Esophagus (tissue), 2 donors: Measurements from ENCODE around the gene DGKE. TPM values are rescaled to one million over a fixed set of nuclear protein-coding genes. Genes with fewer than 3 reads are reported as not detected.

Experiments used
- H3K27ac ChIP-seq, 2 donors: one replicate each; pipeline ENCODE4 v1.5.1; 2013; ENCODE audit warnings: low read depth in 2 of 2, mild to moderate bottlenecking in 2 of 2, inconsistent platforms in 1 of 2, low read length in 1 of 2, moderate library complexity in 1 of 2
- H3K27me3 ChIP-seq, 2 donors: one replicate each; pipeline ENCODE4 v1.6.1; 2013; ENCODE audit warnings: low read length in 2 of 2, control low read depth in 1 of 2, mild to moderate bottlenecking in 1 of 2; ENCODE audit not compliant: insufficient read depth in 2 of 2, control insufficient read depth in 1 of 2
- H3K36me3 ChIP-seq, 2 donors: one replicate each; pipeline ENCODE4 v1.6.1; 2013; ENCODE audit warnings: low read length in 1 of 2; ENCODE audit not compliant: control insufficient read depth in 2 of 2, insufficient read depth in 2 of 2
- H3K4me1 ChIP-seq, 2 donors: one replicate each; pipeline ENCODE4 v1.6.1; 2013; ENCODE audit warnings: low read length in 1 of 2; ENCODE audit not compliant: control insufficient read depth in 2 of 2, insufficient read depth in 2 of 2
- H3K4me3 ChIP-seq, 2 donors: one replicate each; pipeline ENCODE4 v1.5.1; 2013; ENCODE audit warnings: low read length in 2 of 2, mild to moderate bottlenecking in 2 of 2, low read depth in 1 of 2, moderate library complexity in 1 of 2
- H3K9me3 ChIP-seq, 2 donors: one replicate each; pipeline ENCODE4 v1.6.1; 2013; ENCODE audit warnings: mild to moderate bottlenecking in 2 of 2, low read depth in 1 of 2, low read length in 1 of 2, moderate library complexity in 1 of 2; ENCODE audit not compliant: control insufficient read depth in 2 of 2, insufficient read depth in 1 of 2
- WGBS, 2 donors: extraction: QIAGEN DNeasy Blood & Tissue Kit; methylation state at CpG; one replicate each; pipeline ENCODE4 v1.1.7; 2013; 5-methylcytosine and 5-hydroxymethylcytosine counted together
- polyA plus RNA-seq, 2 donors: library from polyadenylated mRNA; stranded (reverse); fragments of 200-250 nt; gene quantifications; one replicate each; pipeline ENCODE4 v1.2.3, GENCODE V29; 2013
- donor health status: healthy with polysubstance abuse.
- donor health status: Bipolar disorder and iron deficiency.

DGKE gene
- polyA plus RNA-seq, 2 donors, result 1.3 to 1.6 TPM

- WGBS, 2 donors, result 55 to 66% methylated on average over 4 of the region's 4 CpGs
- no peaks in the 10 kb centered on the region for H3K27me3 ChIP-seq
- no peak overlapping the region for H3K27ac ChIP-seq
- H3K4me3 ChIP-seq, result no peak overlapping the region
- H3K9me3 ChIP-seq, result no peaks in the 10 kb centered on the region
- H3K36me3 ChIP-seq, result no peaks in the 10 kb centered on the region
- H3K4me1 ChIP-seq, result no peaks in the 10 kb centered on the region
Measured at GRCh38 chr17:56798916-56799315, 35.0 kb upstream of the DGKE start.

DNA sequence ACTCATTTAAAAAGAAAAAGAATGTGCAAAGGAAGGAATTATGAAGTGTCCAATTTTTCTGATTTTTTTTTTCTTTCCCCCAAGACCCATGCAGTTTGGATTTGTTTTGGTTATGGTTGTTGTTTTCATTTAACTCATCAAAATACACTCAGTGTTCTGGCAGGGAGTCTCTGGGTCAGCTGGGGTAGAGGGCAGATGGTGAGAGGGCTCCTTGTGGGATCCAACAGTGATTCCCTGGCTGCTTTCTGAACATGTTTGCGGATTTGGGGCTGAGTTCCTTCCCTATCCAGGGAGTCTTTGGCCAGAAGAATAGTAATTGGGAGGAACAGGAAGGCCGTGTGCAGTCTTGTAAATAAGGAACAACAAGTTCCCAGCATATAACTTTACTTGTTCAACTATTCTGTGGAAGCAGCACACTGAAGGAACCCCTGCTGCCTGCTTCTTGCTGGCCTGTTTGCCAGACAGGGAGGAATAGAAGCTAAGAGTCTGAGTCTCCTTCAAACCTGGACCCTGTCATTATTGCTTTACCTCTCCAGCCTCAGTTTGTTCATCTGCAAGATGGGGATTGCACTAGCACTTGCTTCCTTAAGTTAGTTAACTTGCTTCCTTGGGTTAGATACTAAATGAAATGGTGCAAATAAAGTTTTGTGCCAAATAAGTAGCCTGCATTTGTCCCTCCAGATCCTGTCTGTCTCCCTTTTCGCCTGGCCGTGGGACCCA, 32.3 kb upstream of the DGKE start:
- H3K4me3 ChIP-seq, result no peak overlapping the region
- no peak overlapping the region for H3K27ac ChIP-seq
- H3K9me3 ChIP-seq, result no peaks in the 10 kb centered on the region
- WGBS, 2 donors, result 84 to 94% methylated on average over 4 of the region's 4 CpGs
- H3K4me1 ChIP-seq, result no peaks in the 10 kb centered on the region
- H3K36me3 ChIP-seq, result no peaks in the 10 kb centered on the region
- H3K27me3 ChIP-seq, result no peaks in the 10 kb centered on the region

- Histone ChIP-seq H3K36me3 (no peaks in the 10 kb centered on the region), H3K4me3 (no peak overlapping the region), H3K27me3 (no peaks in the 10 kb centered on the region), H3K27ac (no peak overlapping the region), H3K4me1 (peaks cover 0 to 1% of the 10 kb centered on the region in 2 donors), H3K9me3 (no peaks in the 10 kb centered on the region)
- WGBS, 2 donors, result 59 to 71% methylated on average over 1 of the region's 1 CpG
Measured at GRCh38 chr17:56803071-56803470, 30.9 kb upstream of the DGKE start.

DNA sequence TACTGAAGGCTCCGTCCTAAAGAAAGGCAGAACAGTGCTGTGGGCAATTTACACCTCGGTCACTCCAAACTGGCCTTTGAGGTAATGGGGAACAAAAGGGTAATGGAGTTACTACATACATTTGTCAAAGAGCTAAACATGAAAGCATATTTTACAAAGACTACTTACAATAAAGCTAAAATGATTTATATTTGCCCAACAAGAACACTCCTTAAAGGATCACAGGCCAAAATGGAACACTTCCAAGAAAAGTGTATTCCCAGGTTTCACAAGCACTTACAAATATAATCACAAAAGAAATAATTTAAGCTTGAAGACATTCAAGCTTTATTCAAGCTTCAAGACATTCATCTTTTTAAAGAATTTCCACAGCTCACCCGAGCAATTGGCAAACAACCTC, 29.5 kb upstream of the DGKE start:
- Histone ChIP-seq H3K27me3 (no peaks in the 10 kb centered on the region), H3K27ac (no peak overlapping the region), H3K9me3 (peaks cover 0 to under 1% of the 10 kb centered on the region in 2 donors), H3K36me3 (no peaks in the 10 kb centered on the region), H3K4me3 (no peak overlapping the region), H3K4me1 (peaks cover 0 to 10% of the 10 kb centered on the region in 2 donors)
- WGBS, 2 donors, result 50 to 64% methylated on average over 3 of the region's 3 CpGs

GRCh38 chr17:56806949-56807348, 27.0 kb upstream of the DGKE start:
- Histone ChIP-seq H3K27me3 (no peaks in the 10 kb centered on the region), H3K4me1 (peaks cover 0 to 16% of the 10 kb centered on the region in 2 donors), H3K27ac (no peak overlapping the region), H3K9me3 (peaks cover 0 to 2% of the 10 kb centered on the region in 2 donors), H3K36me3 (no peaks in the 10 kb centered on the region), H3K4me3 (no peak overlapping the region)
- 77 to 79% methylated on average over 4 of the region's 4 CpGs for WGBS, 2 donors

- Histone ChIP-seq H3K9me3 (peaks cover 0 to 2% of the 10 kb centered on the region in 2 donors), H3K27ac (no peak overlapping the region), H3K4me1 (peaks cover 0 to 16% of the 10 kb centered on the region in 2 donors), H3K27me3 (no peaks in the 10 kb centered on the region), H3K36me3 (no peaks in the 10 kb centered on the region), H3K4me3 (no peak overlapping the region)
- 97 to 98% methylated on average over 3 of the region's 3 CpGs for WGBS, 2 donors
Measured at GRCh38 chr17:56807723-56808122, 26.2 kb upstream of the DGKE start.

DNA sequence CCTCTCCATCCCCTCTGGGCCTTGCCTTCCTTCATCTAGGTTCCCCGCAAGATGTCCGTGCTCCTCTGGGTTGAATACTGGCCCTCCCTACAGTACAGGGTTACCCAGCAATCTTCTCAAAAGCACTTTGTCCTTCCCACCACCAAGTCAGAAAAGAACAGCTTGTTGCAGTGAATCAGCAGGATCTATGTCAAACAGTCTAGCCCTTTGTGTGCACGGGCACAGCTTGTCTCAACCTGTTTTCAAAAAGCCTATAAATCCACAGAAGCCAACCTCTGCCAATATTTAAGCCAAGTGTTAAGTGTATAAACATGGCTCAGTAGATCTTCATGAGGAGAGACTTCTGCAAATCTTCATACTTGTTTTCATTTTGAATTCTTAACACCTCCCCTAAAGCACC, 25.4 kb upstream of the DGKE start:
- Histone ChIP-seq H3K4me1 (peaks cover 0 to 16% of the 10 kb centered on the region in 2 donors), H3K9me3 (peaks cover 0 to 2% of the 10 kb centered on the region in 2 donors), H3K36me3 (no peaks in the 10 kb centered on the region), H3K27me3 (no peaks in the 10 kb centered on the region), H3K27ac (peak overlapping the region; percentile 15 to 30), H3K4me3 (no peak overlapping the region)
- WGBS, 2 donors, result 43 to 47% methylated on average over 3 of the region's 3 CpGs

- Histone ChIP-seq H3K36me3 (no peaks in the 10 kb centered on the region), H3K4me1 (peaks cover 0 to 16% of the 10 kb centered on the region in 2 donors), H3K4me3 (no peak overlapping the region), H3K9me3 (peaks cover 0 to 2% of the 10 kb centered on the region in 2 donors), H3K27me3 (no peaks in the 10 kb centered on the region), H3K27ac (no peak overlapping the region)
- WGBS, 2 donors, result 88 to 95% methylated on average over 9 of the region's 9 CpGs
Measured at GRCh38 chr17:56809106-56809819, 24.7 kb upstream of the DGKE start.

GRCh38 chr17:56809820-56810179, 24.2 kb upstream of the DGKE start:
- Histone ChIP-seq H3K4me3 (no peak overlapping the region), H3K27me3 (no peaks in the 10 kb centered on the region), H3K4me1 (peaks cover 0 to 16% of the 10 kb centered on the region in 2 donors), H3K36me3 (no peaks in the 10 kb centered on the region), H3K9me3 (peaks cover 0 to 2% of the 10 kb centered on the region in 2 donors), H3K27ac (no peak overlapping the region)
- WGBS, 2 donors, result 88 to 98% methylated on average over 1 of the region's 1 CpG
